ENCODE results near the gene ZBTB20. TPM values are rescaled to one million over a fixed set of nuclear protein-coding genes. Genes with fewer than 3 reads are reported as not detected.

ZBTB20 gene
- total RNA-seq, 1 donor from 2014 or later = 1.6 TPM

DNA sequence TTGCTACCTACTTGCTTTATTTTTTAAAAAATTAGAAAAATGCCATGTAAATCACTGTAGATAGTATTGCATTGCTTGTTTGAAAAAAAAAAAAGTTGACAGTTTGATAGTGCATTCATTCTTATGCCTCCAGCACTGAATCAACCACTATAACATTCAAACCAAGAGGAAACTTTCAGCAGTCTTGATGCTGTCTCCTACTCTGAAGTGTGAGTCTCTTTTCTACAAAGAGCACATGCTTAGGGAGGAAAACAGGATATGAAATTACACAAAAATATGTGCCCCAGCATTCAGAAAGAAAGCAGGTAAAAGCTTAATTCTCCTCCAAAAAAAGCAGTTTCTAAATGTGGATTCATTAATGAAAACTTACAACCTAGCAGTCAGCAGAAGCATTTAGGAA is 78.3 kb downstream of the ZBTB20 start:
- no peaks in the 10 kb centered on the region for H3K36me3 Mint-ChIP-seq (ENCODE audit: low read depth)
- DNase-seq = no peak
- H3K27me3 Mint-ChIP-seq = no peaks in the 10 kb centered on the region
- no peaks in the 10 kb centered on the region for H3K9me3 Mint-ChIP-seq
- H3K27ac Mint-ChIP-seq = no peak overlapping the region
- H3K4me1 Mint-ChIP-seq = peaks cover 10% of the 10 kb centered on the region
- intact Hi-C loops (cut with micrococcal nuclease) = no loop called here
- H3K4me3 Mint-ChIP-seq = no peak overlapping the region

DNA sequence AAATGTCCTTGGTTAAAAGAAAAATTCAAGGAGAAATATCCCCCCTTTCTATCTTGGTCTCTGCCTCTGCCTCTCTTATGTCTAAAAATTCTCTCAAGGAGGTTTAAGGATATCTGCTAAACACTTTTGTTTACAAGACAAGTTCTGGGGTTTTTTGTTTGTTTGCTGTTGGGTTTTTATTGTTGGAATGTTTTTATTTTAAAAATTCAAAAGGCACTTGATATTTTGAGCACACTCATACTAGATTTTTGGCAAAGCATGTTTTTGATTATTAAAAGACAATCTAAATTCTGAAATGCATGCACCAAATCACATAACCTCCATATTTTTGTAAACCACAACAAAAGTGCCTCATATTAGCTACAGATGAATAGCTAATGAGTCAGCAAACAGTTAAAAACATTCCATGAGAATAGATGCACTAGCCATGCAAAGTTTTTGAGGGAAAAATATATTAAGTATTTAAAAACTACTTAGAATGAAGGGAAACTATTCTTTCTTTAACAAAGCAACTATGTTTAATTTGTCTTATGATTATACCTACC is 84.6 kb downstream of the ZBTB20 start:
- H3K36me3 Mint-ChIP-seq (ENCODE audit: low read depth) = no peaks in the 10 kb centered on the region
- no peaks in the 10 kb centered on the region for H3K9me3 Mint-ChIP-seq
- H3K4me1 Mint-ChIP-seq = no peaks in the 10 kb centered on the region
- no peak overlapping the region for H3K4me3 Mint-ChIP-seq
- no peak overlapping the region for H3K27ac Mint-ChIP-seq
- intact Hi-C loops (cut with micrococcal nuclease) = no loop called here
- DNase-seq = no peak
- H3K27me3 Mint-ChIP-seq = no peaks in the 10 kb centered on the region

- H3K9me3 Mint-ChIP-seq = no peaks in the 10 kb centered on the region
- H3K36me3 Mint-ChIP-seq (ENCODE audit: low read depth) = no peaks in the 10 kb centered on the region
- intact Hi-C loops (cut with micrococcal nuclease) = no loop called here
- no peak for DNase-seq
- no peak overlapping the region for H3K4me3 Mint-ChIP-seq
- no peaks in the 10 kb centered on the region for H3K4me1 Mint-ChIP-seq
- no peak overlapping the region for H3K27ac Mint-ChIP-seq
- H3K27me3 Mint-ChIP-seq = no peaks in the 10 kb centered on the region
Observed at GRCh38 chr3:115062009-115062408, 85.1 kb downstream of the ZBTB20 start.

- no peak overlapping the region for H3K27ac Mint-ChIP-seq
- no peaks in the 10 kb centered on the region for H3K27me3 Mint-ChIP-seq
- intact Hi-C loops (cut with micrococcal nuclease) = no loop called here
- no peaks in the 10 kb centered on the region for H3K4me1 Mint-ChIP-seq
- no peak overlapping the region for H3K4me3 Mint-ChIP-seq
- DNase-seq = no peak
- no peaks in the 10 kb centered on the region for H3K9me3 Mint-ChIP-seq
- H3K36me3 Mint-ChIP-seq (ENCODE audit: low read depth) = no peaks in the 10 kb centered on the region
Observed at GRCh38 chr3:115052906-115053305, 94.2 kb downstream of the ZBTB20 start.

DNA sequence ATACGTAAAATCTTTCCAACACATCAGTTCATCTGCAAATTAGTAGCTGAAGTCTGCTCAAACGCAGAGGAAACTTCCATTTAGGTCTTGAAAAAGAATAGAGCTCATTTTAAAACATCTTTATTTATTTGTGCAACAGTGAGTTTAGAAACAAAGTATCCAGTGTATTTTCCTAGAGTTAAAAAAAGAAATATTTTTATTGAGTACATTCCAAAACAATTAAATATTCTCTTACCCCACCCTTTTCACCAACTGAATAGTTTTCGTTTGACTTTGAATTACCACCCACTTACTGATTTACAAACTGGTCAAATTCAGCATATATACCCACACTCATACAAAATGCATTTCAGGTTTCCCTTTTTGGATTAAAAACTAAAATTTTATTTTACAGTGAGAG is 104.7 kb downstream of the ZBTB20 start:
- Mint-ChIP-seq H3K36me3 (ENCODE audit: low read depth) (no peaks in the 10 kb centered on the region), H3K27me3 (no peaks in the 10 kb centered on the region), H3K9me3 (no peaks in the 10 kb centered on the region), H3K4me1 (no peaks in the 10 kb centered on the region), H3K27ac (no peak overlapping the region), H3K4me3 (no peak overlapping the region)
- DNase-seq = no peak
- intact Hi-C loops (cut with micrococcal nuclease) = loop anchor here (5.0 kb wide), 1 partner anchor 650 kb away; no protein-coding TSS in a partner anchor

GRCh38 chr3:115040673-115041286 is 106.3 kb downstream of the ZBTB20 start:
- intact Hi-C loops (cut with micrococcal nuclease) = loop anchor here (2.0 to 5.0 kb wide), 2 partner anchors 652 to 774 kb away; no protein-coding TSS in a partner anchor
- no peaks in the 10 kb centered on the region for H3K4me1 Mint-ChIP-seq
- no peaks in the 10 kb centered on the region for H3K27me3 Mint-ChIP-seq
- DNase-seq = peak; percentile 74
- no peaks in the 10 kb centered on the region for H3K9me3 Mint-ChIP-seq
- H3K36me3 Mint-ChIP-seq (ENCODE audit: low read depth) = no peaks in the 10 kb centered on the region
- no peak overlapping the region for H3K4me3 Mint-ChIP-seq
- H3K27ac Mint-ChIP-seq = no peak overlapping the region

DNA sequence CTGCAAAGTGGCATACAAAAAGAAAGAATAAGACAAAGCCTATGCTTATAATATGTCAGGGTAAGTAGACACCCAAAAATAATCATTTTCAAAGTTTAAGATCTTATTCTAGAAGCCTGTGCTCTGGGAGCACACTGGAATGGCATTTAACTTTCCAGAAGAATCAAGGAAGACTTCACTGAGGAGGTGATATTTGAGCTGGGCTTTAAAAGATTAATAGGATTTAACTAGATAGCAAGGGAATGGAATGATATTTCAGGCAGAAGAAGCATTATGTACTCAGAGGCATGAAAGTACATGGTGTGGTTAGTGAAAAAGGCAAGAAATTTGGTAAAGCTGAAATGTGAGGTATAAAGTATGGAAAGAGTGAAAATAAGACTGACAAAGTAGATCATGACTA is 106.8 kb downstream of the ZBTB20 start:
- intact Hi-C loops (cut with micrococcal nuclease) = loop anchor here (2.0 to 5.0 kb wide), 2 partner anchors 652 to 775 kb away; no protein-coding TSS in a partner anchor
- no peaks in the 10 kb centered on the region for H3K27me3 Mint-ChIP-seq
- H3K36me3 Mint-ChIP-seq (ENCODE audit: low read depth) = no peaks in the 10 kb centered on the region
- no peak overlapping the region for H3K27ac Mint-ChIP-seq
- H3K4me3 Mint-ChIP-seq = no peak overlapping the region
- H3K9me3 Mint-ChIP-seq = no peaks in the 10 kb centered on the region
- peaks cover 2% of the 10 kb centered on the region for H3K4me1 Mint-ChIP-seq
- no peak for DNase-seq

DNA sequence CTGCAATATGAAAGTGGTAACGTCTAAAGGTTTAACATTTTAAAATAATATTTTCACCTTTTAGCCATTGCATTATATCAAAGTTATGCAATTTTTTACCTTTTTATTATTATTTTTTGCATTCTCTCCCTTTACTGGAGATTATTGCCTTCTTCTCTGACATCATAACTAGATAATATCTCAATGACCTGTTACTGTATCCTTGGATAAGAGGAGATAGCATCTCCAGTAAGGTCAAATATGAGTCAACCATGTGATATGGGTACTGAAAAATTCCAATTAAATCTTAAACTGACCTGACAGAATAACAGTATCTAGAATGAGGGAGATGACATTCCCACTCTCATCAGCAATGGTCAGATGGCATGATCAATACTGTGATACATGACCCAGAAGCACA is 108.3 kb downstream of the ZBTB20 start:
- Mint-ChIP-seq H3K36me3 (ENCODE audit: low read depth) (no peaks in the 10 kb centered on the region), H3K27me3 (no peaks in the 10 kb centered on the region), H3K4me3 (no peak overlapping the region), H3K27ac (no peak overlapping the region), H3K4me1 (peaks cover 2% of the 10 kb centered on the region), H3K9me3 (no peaks in the 10 kb centered on the region)
- intact Hi-C loops (cut with micrococcal nuclease) = no loop called here
- DNase-seq = no peak

DNA sequence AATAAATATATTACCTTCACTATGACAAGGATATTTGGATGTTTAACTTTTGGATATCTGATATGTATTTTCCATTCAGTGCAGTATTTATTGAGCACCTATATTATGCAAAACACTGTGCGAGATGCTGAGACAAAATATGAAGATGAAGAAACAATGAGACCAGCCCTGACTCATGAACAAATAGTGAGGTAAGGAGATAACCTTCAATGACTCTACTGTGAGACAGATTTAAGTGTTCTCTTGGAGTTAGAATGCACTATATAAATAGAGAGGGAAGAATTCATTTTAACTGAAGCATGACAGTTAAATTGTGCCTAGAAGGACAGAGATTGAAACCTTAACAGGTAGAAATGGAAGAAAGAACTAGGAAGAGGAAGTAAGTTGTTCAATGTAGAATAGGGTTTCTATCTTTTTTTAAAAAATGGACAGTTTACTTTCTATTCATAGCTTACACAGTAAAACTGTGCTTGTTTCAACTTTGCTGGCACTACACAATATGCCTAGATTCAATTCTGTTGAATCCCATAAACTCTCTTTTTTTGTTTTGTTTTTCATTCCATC is 124.2 kb downstream of the ZBTB20 start:
- no peaks in the 10 kb centered on the region for H3K27me3 Mint-ChIP-seq
- intact Hi-C loops (cut with micrococcal nuclease) = no loop called here
- no peak overlapping the region for H3K27ac Mint-ChIP-seq
- no peaks in the 10 kb centered on the region for H3K36me3 Mint-ChIP-seq (ENCODE audit: low read depth)
- no peaks in the 10 kb centered on the region for H3K9me3 Mint-ChIP-seq
- DNase-seq = no peak
- H3K4me1 Mint-ChIP-seq = no peaks in the 10 kb centered on the region
- no peak overlapping the region for H3K4me3 Mint-ChIP-seq

DNA sequence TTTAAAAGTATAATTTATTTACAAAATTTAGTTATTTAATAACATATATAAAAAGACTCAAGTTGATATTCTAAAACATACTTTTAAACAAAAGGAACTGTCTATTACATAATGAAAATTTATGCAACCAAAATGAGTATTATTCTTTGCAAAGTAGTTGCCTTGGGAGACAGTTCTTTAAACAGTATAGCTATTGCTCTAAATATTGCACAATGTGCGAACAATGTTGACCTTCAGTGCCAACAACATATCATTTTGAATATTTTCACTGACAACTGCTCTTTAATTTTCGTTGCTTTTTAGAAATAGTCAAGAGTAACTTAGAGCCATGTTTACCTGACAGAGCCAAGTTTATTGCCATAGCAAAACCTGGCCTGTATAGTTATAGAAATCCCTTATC is 124.9 kb downstream of the ZBTB20 start:
- intact Hi-C loops (cut with micrococcal nuclease) = no loop called here
- no peak overlapping the region for H3K27ac Mint-ChIP-seq
- H3K4me3 Mint-ChIP-seq = no peak overlapping the region
- H3K4me1 Mint-ChIP-seq = no peaks in the 10 kb centered on the region
- H3K27me3 Mint-ChIP-seq = no peaks in the 10 kb centered on the region
- no peaks in the 10 kb centered on the region for H3K9me3 Mint-ChIP-seq
- H3K36me3 Mint-ChIP-seq (ENCODE audit: low read depth) = no peaks in the 10 kb centered on the region
- DNase-seq = no peak

DNA sequence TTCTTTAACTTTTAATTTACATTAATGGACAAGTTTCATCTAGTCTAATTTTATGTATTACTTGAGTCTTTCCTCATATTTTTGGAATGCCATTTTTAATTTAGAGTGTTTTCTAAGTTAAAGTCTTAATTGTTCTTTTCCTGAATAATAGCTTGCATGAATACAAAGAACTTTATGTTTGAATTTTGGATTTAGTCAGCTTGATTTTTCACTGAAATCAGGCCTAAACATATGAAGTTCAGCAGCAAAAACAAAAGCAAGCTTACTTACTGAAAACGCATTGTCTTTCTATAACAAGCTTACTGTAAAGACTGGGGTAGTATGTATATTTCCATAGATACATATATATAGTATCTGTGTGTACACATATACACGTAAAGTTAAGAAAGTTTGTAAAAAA is 126.0 kb downstream of the ZBTB20 start:
- Mint-ChIP-seq H3K27ac (no peak overlapping the region), H3K4me3 (no peak overlapping the region), H3K36me3 (ENCODE audit: low read depth) (no peaks in the 10 kb centered on the region), H3K27me3 (no peaks in the 10 kb centered on the region), H3K4me1 (no peaks in the 10 kb centered on the region), H3K9me3 (peaks cover 3% of the 10 kb centered on the region)
- intact Hi-C loops (cut with micrococcal nuclease) = no loop called here
- no peak for DNase-seq

DNA sequence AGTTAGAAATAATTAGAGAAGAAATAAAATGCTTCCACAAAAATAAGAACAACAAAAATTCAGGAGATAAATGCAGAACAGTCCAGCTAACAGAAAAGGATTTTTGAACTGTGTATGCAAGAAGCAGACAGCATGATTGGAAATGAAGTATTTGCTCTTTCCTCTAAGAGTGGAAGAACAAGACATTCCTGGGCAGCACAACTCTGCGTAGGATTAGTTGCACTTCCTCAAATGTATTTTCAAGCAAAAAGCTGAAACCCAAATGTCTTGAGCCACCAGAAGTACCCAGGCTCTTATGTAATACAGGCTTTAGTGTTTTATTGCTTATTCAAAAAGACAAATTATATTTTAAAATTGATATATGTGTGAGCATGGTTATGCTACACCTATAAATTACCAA is 127.2 kb downstream of the ZBTB20 start:
- peaks cover 11% of the 10 kb centered on the region for H3K9me3 Mint-ChIP-seq
- H3K4me3 Mint-ChIP-seq = no peak overlapping the region
- no peak for DNase-seq
- no peaks in the 10 kb centered on the region for H3K4me1 Mint-ChIP-seq
- no peaks in the 10 kb centered on the region for H3K36me3 Mint-ChIP-seq (ENCODE audit: low read depth)
- no peaks in the 10 kb centered on the region for H3K27me3 Mint-ChIP-seq
- H3K27ac Mint-ChIP-seq = no peak overlapping the region
- intact Hi-C loops (cut with micrococcal nuclease) = no loop called here

GRCh38 chr3:115018694-115019093 is 128.4 kb downstream of the ZBTB20 start:
- H3K27ac Mint-ChIP-seq = no peak overlapping the region
- H3K27me3 Mint-ChIP-seq = no peaks in the 10 kb centered on the region
- no peaks in the 10 kb centered on the region for H3K36me3 Mint-ChIP-seq (ENCODE audit: low read depth)
- no peak overlapping the region for H3K4me3 Mint-ChIP-seq
- no peaks in the 10 kb centered on the region for H3K4me1 Mint-ChIP-seq
- H3K9me3 Mint-ChIP-seq = peaks cover 11% of the 10 kb centered on the region
- no peak for DNase-seq
- intact Hi-C loops (cut with micrococcal nuclease) = no loop called here

GRCh38 chr3:115007966-115008365 is 139.1 kb downstream of the ZBTB20 start:
- no peak for DNase-seq
- Mint-ChIP-seq H3K36me3 (ENCODE audit: low read depth) (no peaks in the 10 kb centered on the region), H3K27ac (no peak overlapping the region), H3K4me3 (no peak overlapping the region), H3K27me3 (no peaks in the 10 kb centered on the region), H3K9me3 (peaks cover 8% of the 10 kb centered on the region), H3K4me1 (no peaks in the 10 kb centered on the region)
- intact Hi-C loops (cut with micrococcal nuclease) = no loop called here
